Adrenal gland (tissue), 12 donors: ENCODE data around the gene SDK1. TPM values are rescaled to one million over a fixed set of nuclear protein-coding genes. Genes with fewer than 3 reads are reported as not detected.

Source experiments
- DNase-seq, 7 donors: peaks; one replicate each; pipeline ENCODE4 v3.0.0-alpha.2; 2019 to 2020
- H3K27ac ChIP-seq, 5 donors: fragments of 200-600 bp; sonication (generic) in 4 of 5; 1 replicate in 3 of 5; 2 replicates in 2 of 5; pipeline versions ENCODE4 v1.5.1 to v1.8.0; 2016 to 2020; ENCODE audit warnings: mild to moderate bottlenecking in 1 of 5
- H3K27me3 ChIP-seq: fragments of 200-600 bp; 2 replicates; pipeline ENCODE4 v1.8.0; 2021
- H3K36me3 ChIP-seq, 2 donors: fragments of 200-600 bp; replicated peaks in 1 of 2; 1 replicate in 1 of 2; 2 replicates in 1 of 2; pipeline versions ENCODE4 v1.5.1 to v1.8.0; 2018 to 2022
- H3K4me1 ChIP-seq, 2 donors: fragments of 200-600 bp; replicated peaks in 1 of 2; 1 replicate in 1 of 2; 2 replicates in 1 of 2; pipeline versions ENCODE4 v1.5.1 to v1.8.0; 2018 to 2021
- H3K4me3 ChIP-seq, 4 donors: fragments of 200-600 bp; sonication (generic) in 3 of 4; one replicate each; pipeline ENCODE4 v1.5.1; 2016 to 2018
- H3K9me3 ChIP-seq, 3 donors: fragments of 200-600 bp; sonication (generic) in 1 of 3; replicated peaks in 1 of 3; 1 replicate in 2 of 3; 2 replicates in 1 of 3; pipeline versions ENCODE4 v1.5.1 to v1.8.0; 2016 to 2021
- CTCF ChIP-seq, 6 experiments: fragments of 450-650 bp in 4 of 6; fragments of 200-600 bp in 2 of 6; sonication (generic) in 1 of 6; IDR thresholded peaks; 1 replicate in 5 of 6; 2 replicates in 1 of 6; pipeline versions ENCODE4 v1.5.1 to v1.8.0; 2016 to 2021; ENCODE audit warnings: antibody characterized with exemption in 6 of 6, mild to moderate bottlenecking in 2 of 6, moderate library complexity in 1 of 6
- POLR2A ChIP-seq, 2 donors: fragments of 450-650 bp; IDR thresholded peaks; one replicate each; pipeline ENCODE4 v1.6.1; 2017; ENCODE audit warnings: antibody characterized with exemption in 2 of 2, mild to moderate bottlenecking in 2 of 2, moderate library complexity in 1 of 2
- WGBS, 4 donors: extraction: QIAGEN DNeasy Blood & Tissue Kit in 2 of 4; methylation state at CpG; one replicate each; pipeline versions ENCODE4 v1.1.5 to v1.1.7; 2013 to 2017; 5-methylcytosine and 5-hydroxymethylcytosine counted together
- intact Hi-C, 2 donors: fragments of 100-400 bp; cut with DNase I; formaldehyde crosslinking; loops; one replicate each; pipeline versions ENCODE4 v1.14.1 to v1.15.0; 2022 to 2023
- polyA plus RNA-seq, 3 donors: library from polyadenylated mRNA; stranded (reverse); fragments of 200-250 nt in 2 of 3; fragments of 350-450 nt in 1 of 3; fragmentation: Illumina TruSeq in 1 of 3; extraction: RNeasy Lipid Tissue Mini Kit (QIAGEN cat#74804) in 1 of 3; gene quantifications; one replicate each; pipeline ENCODE4 v1.2.3, GENCODE V29; 2013 to 2014
- total RNA-seq, 9 donors: library from RNA; depleted of rRNA in 4 of 9; stranded (reverse); fragments of >200 nt in 4 of 9; fragments of 120-200 nt in 1 of 9; fragmentation: NEBNext Ultra II Directional in 1 of 9; extraction: Animal tissue kit (Norgen Biotek cat#: 25700) in 1 of 9; gene quantifications; one replicate each; pipeline versions ENCODE4 v1.1.0 to v1.2.4, GENCODE V29; 2013 to 2023
- donor health status: healthy with polysubstance abuse.
- donor health status: Bipolar disorder and iron deficiency.
- donor health status: DM: yes; HTN: yes; CAD: no.
- donor health status: DM: no; HTN: no; CAD: no.
- donor health status: DM: no; HTN: no; CAD: no.
- donor health status: DM: yes; HTN: yes; CAD: no.

SDK1 gene
- total and polyA plus RNA-seq, 12 donors = 0.50 to 3.6 (median 1.5) TPM

- DNase-seq = no peak
Measured at GRCh38 chr7:4043988-4044387, 742.9 kb downstream of the SDK1 start.

GRCh38 chr7:4045450-4045849, 744.4 kb downstream of the SDK1 start:
- no peak overlapping the region for H3K4me3 ChIP-seq
- no peaks in the 10 kb centered on the region for H3K4me1 ChIP-seq
- no peak overlapping the region for H3K27ac ChIP-seq
- intact Hi-C loops = no loop called here
- H3K36me3 ChIP-seq = no peaks in the 10 kb centered on the region
- TF ChIP-seq POLR2A (IDR thresholded peaks at IDR 0.05) (no peak), CTCF (IDR thresholded peaks at IDR 0.05) (no peak)
- 84 to 94% (median 93%) methylated on average over 15 of the region's 15 CpGs for WGBS, 4 donors
- no peaks in the 10 kb centered on the region for H3K27me3 ChIP-seq
- H3K9me3 ChIP-seq = no peaks in the 10 kb centered on the region
- peak in 1 of 7 donors; percentile 24 for DNase-seq

More at GRCh38 chr7:4043988-4044387, 742.9 kb downstream of the SDK1 start:
- intact Hi-C loops = no loop called here
- H3K9me3 ChIP-seq = no peaks in the 10 kb centered on the region
- H3K27ac ChIP-seq = no peak overlapping the region
- H3K27me3 ChIP-seq = no peaks in the 10 kb centered on the region
- WGBS, 4 donors = 90 to 94% (median 91%) methylated on average over 8 to 9 of the region's 9 CpGs
- no peaks in the 10 kb centered on the region for H3K4me1 ChIP-seq
- no peak overlapping the region for H3K4me3 ChIP-seq
- no peaks in the 10 kb centered on the region for H3K36me3 ChIP-seq
- TF ChIP-seq POLR2A (IDR thresholded peaks at IDR 0.05) = no peak
- no peak for TF ChIP-seq CTCF (IDR thresholded peaks at IDR 0.05)

- H3K27ac ChIP-seq = no peak overlapping the region
- intact Hi-C loops = no loop called here
- no peaks in the 10 kb centered on the region for H3K9me3 ChIP-seq
- H3K27me3 ChIP-seq = no peaks in the 10 kb centered on the region
- WGBS, 4 donors = 78 to 88% (median 85%) methylated on average over 8 of the region's 8 CpGs
- no peaks in the 10 kb centered on the region for H3K36me3 ChIP-seq
- no peak for TF ChIP-seq POLR2A (IDR thresholded peaks at IDR 0.05)
- no peak for TF ChIP-seq CTCF (IDR thresholded peaks at IDR 0.05)
- no peak overlapping the region for H3K4me3 ChIP-seq
- no peak for DNase-seq
- no peaks in the 10 kb centered on the region for H3K4me1 ChIP-seq
Measured at GRCh38 chr7:4045975-4046374, 744.9 kb downstream of the SDK1 start.

GRCh38 chr7:4048336-4048735, 747.3 kb downstream of the SDK1 start:
- H3K4me3 ChIP-seq = no peak overlapping the region
- H3K9me3 ChIP-seq = no peaks in the 10 kb centered on the region
- intact Hi-C loops = no loop called here
- H3K27ac ChIP-seq = no peak overlapping the region
- DNase-seq = peak in 1 of 7 donors; percentile 30
- H3K36me3 ChIP-seq = no peaks in the 10 kb centered on the region
- TF ChIP-seq CTCF (IDR thresholded peaks at IDR 0.05) = no peak
- no peaks in the 10 kb centered on the region for H3K27me3 ChIP-seq
- WGBS, 4 donors = 82 to 90% (median 87%) methylated on average over 14 of the region's 14 CpGs
- no peaks in the 10 kb centered on the region for H3K4me1 ChIP-seq
